ENCODE results near the gene UBALD1.

DNA sequence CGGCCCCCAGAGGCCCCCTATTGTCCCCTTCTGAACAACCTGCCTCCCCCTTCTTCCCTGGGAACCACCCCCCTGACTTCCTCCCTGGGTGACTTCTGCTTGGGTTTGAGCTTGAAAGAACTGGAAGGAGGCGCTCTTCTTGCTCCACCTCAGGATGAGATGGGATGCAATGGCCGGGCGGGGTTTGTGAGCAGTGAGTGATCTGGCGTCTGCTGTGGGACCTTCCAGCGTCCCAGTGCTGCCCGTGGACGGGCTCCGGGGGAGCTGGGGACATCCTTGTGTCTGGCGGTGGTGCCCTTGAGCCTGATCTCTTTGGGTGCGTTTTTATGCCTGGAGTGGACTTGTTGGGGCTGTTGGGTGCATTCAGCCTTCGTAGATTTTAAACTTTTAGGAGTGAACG, 21.5 kb upstream of the UBALD1 start:
- TF ChIP-seq, protein P1, sequence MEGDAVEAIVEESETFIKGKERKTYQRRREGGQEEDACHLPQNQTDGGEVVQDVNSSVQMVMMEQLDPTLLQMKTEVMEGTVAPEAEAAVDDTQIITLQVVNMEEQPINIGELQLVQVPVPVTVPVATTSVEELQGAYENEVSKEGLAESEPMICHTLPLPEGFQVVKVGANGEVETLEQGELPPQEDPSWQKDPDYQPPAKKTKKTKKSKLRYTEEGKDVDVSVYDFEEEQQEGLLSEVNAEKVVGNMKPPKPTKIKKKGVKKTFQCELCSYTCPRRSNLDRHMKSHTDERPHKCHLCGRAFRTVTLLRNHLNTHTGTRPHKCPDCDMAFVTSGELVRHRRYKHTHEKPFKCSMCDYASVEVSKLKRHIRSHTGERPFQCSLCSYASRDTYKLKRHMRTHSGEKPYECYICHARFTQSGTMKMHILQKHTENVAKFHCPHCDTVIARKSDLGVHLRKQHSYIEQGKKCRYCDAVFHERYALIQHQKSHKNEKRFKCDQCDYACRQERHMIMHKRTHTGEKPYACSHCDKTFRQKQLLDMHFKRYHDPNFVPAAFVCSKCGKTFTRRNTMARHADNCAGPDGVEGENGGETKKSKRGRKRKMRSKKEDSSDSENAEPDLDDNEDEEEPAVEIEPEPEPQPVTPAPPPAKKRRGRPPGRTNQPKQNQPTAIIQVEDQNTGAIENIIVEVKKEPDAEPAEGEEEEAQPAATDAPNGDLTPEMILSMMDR (IDR thresholded peaks at IDR 0.05; ENCODE audit: extremely low read depth in 1 of 2, insufficient read depth in 1 of 2, low read depth in 1 of 2, low read length in 2 of 2), result no peak
- no peak for TF ChIP-seq POLR2A (IDR thresholded peaks at IDR 0.05; ENCODE audit: low read depth, low read length)
- TF ChIP-seq EZH2 (IDR thresholded peaks at IDR 0.05; ENCODE audit: borderline replicate concordance, low read depth, low read length, severe bottlenecking), result no peak
- no peak for TF ChIP-seq POLR2AphosphoS5 (IDR thresholded peaks at IDR 0.05; ENCODE audit: insufficient read depth, low read depth, low read length)
- TF ChIP-seq, protein P2, sequence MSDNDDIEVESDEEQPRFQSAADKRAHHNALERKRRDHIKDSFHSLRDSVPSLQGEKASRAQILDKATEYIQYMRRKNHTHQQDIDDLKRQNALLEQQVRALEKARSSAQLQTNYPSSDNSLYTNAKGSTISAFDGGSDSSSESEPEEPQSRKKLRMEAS (IDR thresholded peaks at IDR 0.05; ENCODE audit: insufficient read depth, insufficient read length), result no peak
- no peak for TF ChIP-seq MYC (IDR thresholded peaks at IDR 0.05; ENCODE audit: low read depth, low read length)
- no peak for TF ChIP-seq JUN (IDR thresholded peaks at IDR 0.05; ENCODE audit: borderline replicate concordance, insufficient read depth, insufficient read length, low read depth)
- no peak for TF ChIP-seq GATA2 (IDR thresholded peaks at IDR 0.05; ENCODE audit: insufficient read depth, insufficient read length, low read depth, low read length)
